ENCODE results near the gene A1BG. TPM values are rescaled to one million over a fixed set of nuclear protein-coding genes. Genes with fewer than 3 reads are reported as not detected.
A peak's percentile ranks its signal among the peaks of the same experiment; 100 is the strongest.

Gene A1BG
- total and polyA plus RNA-seq, 2 of the 13 experiments (the other 11 are each of a cell fraction or from before 2014, with no cell fraction given), result 14.7 to 41.4 TPM

DNA sequence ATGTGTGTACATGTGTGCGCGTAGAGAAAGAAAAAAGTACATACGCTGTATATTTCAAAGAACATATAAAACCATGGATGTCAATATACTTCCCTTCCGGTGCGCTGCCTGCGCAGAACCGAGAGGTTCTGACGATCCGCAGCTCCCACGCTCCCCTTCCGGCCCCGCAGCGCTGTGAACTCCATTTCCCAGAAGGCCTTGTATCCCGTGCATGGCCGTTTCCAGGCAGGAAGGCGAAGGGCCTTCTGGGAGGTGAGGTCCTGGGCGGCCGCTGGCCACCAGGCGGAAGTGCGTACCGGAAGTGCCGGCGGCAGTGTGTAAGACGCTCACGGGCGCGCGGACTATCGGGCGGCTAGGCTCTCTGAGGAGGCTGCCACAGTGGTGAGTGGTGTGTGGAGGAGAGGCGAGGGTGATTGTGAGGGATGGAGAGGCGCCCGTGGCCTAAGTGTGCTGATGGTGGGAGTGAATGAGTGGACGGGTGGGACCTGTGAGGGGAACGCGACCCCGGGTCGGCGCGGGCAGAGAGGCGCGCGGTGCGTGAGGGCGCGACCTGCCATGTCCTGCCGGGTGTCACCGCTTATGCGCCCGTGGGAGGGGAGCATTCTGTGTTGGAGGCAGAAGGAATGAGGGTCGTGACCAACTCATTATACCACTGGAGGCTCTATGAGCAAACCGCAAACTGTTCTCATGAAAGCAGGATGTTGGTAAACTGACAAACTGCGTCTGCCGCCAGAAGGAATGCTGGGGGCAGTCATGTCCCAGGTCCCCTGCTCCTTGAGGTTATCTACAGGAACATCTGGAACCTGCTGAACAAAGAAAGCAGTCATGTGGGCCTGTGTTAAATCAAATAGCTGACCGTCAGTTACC is 48.0 kb downstream of the A1BG start, which contains the start of gene ERVK3-1 (continued):
- TF ChIP-seq, protein P1, sequence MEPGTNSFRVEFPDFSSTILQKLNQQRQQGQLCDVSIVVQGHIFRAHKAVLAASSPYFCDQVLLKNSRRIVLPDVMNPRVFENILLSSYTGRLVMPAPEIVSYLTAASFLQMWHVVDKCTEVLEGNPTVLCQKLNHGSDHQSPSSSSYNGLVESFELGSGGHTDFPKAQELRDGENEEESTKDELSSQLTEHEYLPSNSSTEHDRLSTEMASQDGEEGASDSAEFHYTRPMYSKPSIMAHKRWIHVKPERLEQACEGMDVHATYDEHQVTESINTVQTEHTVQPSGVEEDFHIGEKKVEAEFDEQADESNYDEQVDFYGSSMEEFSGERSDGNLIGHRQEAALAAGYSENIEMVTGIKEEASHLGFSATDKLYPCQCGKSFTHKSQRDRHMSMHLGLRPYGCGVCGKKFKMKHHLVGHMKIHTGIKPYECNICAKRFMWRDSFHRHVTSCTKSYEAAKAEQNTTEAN (CRISPR knock-in tag; conservative IDR thresholded peaks at IDR 0.05), result no peak
- TF ChIP-seq RFX5 (IDR thresholded peaks at IDR 0.05; ENCODE audit: low read depth, low read length) (0 out of 2 replicates have a peak, but pooled peaks have one; percentile 4), SRSF1 (optimal IDR thresholded peaks at IDR 0.05; ENCODE audit: low read depth, low read length) (peak; percentile 84), NFE2 (CRISPR knock-in tag; IDR thresholded peaks at IDR 0.05) (no peak), ZNF430 (CRISPR knock-in tag; IDR thresholded peaks at IDR 0.05) (0 out of 2 replicates have a peak, but pooled peaks have one; percentile 49), HOXA5 (CRISPR knock-in tag; IDR thresholded peaks at IDR 0.05) (no peak), SRSF9 (IDR thresholded peaks at IDR 0.05; ENCODE audit: borderline replicate concordance, insufficient read depth, low read depth, low read length, poor library complexity, severe bottlenecking) (no peak), ZNF549 (CRISPR knock-in tag; IDR thresholded peaks at IDR 0.05) (no peak), KLF13 (CRISPR knock-in tag; IDR thresholded peaks at IDR 0.05) (peak; percentile 83; the same call in 1 of the 2 replicates), ATRX (CRISPR knock-in tag; IDR thresholded peaks at IDR 0.05; ENCODE audit: borderline replicate concordance) (no peak), ZKSCAN5 (CRISPR knock-in tag; IDR thresholded peaks at IDR 0.05) (no peak), ZNF839 (CRISPR knock-in tag; IDR thresholded peaks at IDR 0.05; ENCODE audit: borderline replicate concordance) (0 out of 2 replicates have a peak, but pooled peaks have one; percentile 52)
- TF ChIP-seq, protein P2, sequence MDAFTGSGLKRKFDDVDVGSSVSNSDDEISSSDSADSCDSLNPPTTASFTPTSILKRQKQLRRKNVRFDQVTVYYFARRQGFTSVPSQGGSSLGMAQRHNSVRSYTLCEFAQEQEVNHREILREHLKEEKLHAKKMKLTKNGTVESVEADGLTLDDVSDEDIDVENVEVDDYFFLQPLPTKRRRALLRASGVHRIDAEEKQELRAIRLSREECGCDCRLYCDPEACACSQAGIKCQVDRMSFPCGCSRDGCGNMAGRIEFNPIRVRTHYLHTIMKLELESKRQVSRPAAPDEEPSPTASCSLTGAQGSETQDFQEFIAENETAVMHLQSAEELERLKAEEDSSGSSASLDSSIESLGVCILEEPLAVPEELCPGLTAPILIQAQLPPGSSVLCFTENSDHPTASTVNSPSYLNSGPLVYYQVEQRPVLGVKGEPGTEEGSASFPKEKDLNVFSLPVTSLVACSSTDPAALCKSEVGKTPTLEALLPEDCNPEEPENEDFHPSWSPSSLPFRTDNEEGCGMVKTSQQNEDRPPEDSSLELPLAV (CRISPR knock-in tag; conservative IDR thresholded peaks at IDR 0.05; ENCODE audit: low read depth), result no peak
- TF ChIP-seq, protein P3, sequence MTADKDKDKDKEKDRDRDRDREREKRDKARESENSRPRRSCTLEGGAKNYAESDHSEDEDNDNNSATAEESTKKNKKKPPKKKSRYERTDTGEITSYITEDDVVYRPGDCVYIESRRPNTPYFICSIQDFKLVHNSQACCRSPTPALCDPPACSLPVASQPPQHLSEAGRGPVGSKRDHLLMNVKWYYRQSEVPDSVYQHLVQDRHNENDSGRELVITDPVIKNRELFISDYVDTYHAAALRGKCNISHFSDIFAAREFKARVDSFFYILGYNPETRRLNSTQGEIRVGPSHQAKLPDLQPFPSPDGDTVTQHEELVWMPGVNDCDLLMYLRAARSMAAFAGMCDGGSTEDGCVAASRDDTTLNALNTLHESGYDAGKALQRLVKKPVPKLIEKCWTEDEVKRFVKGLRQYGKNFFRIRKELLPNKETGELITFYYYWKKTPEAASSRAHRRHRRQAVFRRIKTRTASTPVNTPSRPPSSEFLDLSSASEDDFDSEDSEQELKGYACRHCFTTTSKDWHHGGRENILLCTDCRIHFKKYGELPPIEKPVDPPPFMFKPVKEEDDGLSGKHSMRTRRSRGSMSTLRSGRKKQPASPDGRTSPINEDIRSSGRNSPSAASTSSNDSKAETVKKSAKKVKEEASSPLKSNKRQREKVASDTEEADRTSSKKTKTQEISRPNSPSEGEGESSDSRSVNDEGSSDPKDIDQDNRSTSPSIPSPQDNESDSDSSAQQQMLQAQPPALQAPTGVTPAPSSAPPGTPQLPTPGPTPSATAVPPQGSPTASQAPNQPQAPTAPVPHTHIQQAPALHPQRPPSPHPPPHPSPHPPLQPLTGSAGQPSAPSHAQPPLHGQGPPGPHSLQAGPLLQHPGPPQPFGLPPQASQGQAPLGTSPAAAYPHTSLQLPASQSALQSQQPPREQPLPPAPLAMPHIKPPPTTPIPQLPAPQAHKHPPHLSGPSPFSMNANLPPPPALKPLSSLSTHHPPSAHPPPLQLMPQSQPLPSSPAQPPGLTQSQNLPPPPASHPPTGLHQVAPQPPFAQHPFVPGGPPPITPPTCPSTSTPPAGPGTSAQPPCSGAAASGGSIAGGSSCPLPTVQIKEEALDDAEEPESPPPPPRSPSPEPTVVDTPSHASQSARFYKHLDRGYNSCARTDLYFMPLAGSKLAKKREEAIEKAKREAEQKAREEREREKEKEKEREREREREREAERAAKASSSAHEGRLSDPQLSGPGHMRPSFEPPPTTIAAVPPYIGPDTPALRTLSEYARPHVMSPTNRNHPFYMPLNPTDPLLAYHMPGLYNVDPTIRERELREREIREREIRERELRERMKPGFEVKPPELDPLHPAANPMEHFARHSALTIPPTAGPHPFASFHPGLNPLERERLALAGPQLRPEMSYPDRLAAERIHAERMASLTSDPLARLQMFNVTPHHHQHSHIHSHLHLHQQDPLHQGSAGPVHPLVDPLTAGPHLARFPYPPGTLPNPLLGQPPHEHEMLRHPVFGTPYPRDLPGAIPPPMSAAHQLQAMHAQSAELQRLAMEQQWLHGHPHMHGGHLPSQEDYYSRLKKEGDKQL (CRISPR knock-in tag; IDR thresholded peaks at IDR 0.05; ENCODE audit: low read depth), result no peak; the same call in 1 of the 2 replicates
- TF ChIP-seq, protein P4, sequence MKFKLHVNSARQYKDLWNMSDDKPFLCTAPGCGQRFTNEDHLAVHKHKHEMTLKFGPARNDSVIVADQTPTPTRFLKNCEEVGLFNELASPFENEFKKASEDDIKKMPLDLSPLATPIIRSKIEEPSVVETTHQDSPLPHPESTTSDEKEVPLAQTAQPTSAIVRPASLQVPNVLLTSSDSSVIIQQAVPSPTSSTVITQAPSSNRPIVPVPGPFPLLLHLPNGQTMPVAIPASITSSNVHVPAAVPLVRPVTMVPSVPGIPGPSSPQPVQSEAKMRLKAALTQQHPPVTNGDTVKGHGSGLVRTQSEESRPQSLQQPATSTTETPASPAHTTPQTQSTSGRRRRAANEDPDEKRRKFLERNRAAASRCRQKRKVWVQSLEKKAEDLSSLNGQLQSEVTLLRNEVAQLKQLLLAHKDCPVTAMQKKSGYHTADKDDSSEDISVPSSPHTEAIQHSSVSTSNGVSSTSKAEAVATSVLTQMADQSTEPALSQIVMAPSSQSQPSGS (CRISPR knock-in tag; IDR thresholded peaks at IDR 0.05), result peak; percentile 59; the same call in 1 of the 2 replicates
